Measurements from ENCODE around the gene PCSK6. TPM values are rescaled to one million over a fixed set of nuclear protein-coding genes. Genes with fewer than 3 reads are reported as not detected.

The PCSK6 gene
- total RNA-seq: 0.27 and 0.94 TPM in 2 replicates

DNA sequence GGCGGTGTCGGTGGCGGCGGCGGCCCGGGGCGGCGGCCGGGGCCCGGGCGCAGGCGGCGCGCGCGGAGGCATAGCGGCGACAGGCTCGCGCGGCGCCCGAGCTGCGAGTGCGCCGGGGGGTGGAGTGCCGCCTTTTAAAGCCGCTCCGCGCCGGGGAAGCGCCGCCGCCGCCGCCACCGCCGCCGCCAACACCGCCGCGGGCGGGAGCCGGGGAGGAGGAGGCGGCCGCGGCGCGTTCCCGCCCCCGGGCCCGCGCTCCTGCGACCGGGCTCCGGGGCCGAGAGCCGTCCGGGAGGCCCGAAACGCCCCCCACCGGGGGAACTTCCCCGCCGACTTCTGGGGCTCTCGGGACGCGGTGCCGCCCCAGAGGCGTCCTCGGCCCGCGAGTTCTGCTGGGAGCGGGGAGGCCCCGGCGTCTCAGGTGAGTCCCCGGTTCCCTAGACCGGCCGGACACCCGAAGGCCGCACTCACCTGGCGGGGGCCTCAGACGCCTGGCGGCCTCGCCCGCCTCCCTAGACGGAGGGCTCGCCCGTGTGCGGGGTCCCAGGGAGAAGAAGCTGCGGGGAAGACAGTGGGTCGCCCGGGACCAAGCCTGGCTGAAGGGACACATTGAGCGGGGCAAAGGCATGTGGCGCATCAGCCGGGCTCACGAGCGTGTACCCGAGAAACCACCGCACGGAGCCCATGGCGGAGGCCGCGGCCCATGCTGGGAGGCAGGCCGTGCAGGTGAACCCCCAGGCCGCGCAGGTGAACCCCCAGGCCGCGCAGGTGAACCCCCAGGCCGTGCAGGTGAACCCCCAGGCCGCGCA is at the start of gene PCSK6:
PCSK6 (minus strand) TSS at position 109 of the 809 bp plus-strand sequence; CDS start at position 72, 37 bp downstream.

DNA sequence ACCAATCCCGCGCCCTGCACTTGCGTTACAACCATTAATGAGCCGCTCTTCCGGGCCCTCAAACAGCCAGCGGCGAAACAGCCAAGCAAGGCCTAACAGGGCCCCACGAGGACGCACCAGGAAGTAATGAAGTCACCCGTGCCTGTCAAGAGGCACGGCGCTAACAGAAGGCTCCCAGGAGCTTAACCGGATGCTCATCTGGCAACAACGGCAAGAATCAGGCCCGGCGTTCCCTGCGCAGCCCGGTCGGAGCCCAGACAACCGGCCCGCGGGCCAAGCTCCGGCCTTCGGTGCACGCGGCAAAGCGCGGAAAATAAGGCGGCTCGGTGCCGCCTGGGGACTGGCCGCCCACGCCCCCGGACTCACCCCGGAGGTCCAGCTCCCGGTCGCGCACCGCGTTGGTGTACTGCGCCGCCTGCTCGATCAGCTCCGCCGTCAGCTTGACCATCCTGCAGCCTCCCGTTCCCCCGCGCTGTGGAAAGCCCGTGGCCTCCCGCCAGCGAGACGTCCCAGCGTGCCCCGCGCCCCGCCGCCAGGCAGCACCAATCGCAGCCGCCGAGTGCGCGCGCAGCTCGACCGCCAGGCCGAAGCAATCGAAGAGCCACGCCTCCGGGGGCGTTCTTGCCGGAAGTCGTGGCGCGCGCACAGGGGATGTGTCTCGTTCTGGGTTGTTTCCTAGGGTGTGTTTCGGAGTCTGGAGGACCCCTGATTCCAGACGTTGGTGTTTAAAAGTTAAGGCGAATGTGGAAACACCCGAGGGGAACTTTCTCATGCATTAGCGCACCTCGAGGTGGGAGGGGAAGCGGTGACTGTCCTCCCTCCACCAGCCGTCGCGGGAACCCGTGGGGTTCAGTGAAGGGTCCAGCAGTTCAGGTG is 194.5 kb downstream of the PCSK6 start, which contains the start of gene SNRPA1:
SNRPA1 (minus strand) TSS at position 518 of the 876 bp plus-strand sequence; CDS start at position 448, 70 bp downstream.

GRCh38 chr15:101277038-101277822 is 212.3 kb downstream of the PCSK6 start, which contains the start of gene SELENOS:
Gene SELENOS (minus strand): TSS chr15:101277485. CDS start chr15:101277417, 68 bp downstream.

Other genes with a start within 250 kb of the PCSK6 start
- 29.7 and 58.7 TPM in 2 replicates for gene CHSY1, start 237.7 kb downstream of the PCSK6 start, total RNA-seq
- 55.8 and 69.5 TPM in 2 replicates for gene SELENOS, start 212.2 kb downstream of the PCSK6 start, total RNA-seq
- gene SNRPA1, start 194.5 kb downstream of the PCSK6 start, total RNA-seq: 13.8 and 24.4 TPM in 2 replicates
- 42.4 and 73.3 TPM in 2 replicates for gene TM2D3, start 162.7 kb upstream of the PCSK6 start, total RNA-seq
- 8.8 and 11.2 TPM in 2 replicates for gene TARS3, start 234.8 kb upstream of the PCSK6 start, total RNA-seq